Hepatocyte (in vitro differentiated cells): ENCODE data around the gene ZNF385D. TPM values are rescaled to one million over a fixed set of nuclear protein-coding genes. Genes with fewer than 3 reads are reported as not detected.

Source experiments
- DNase-seq: peaks from one replicate; pipeline ENCODE4 v3.0.0-alpha.2; 2016; ENCODE audit warnings: low spot score
- H2AFZ ChIP-seq: fragments of 200-600 bp; sonication (generic); 2 replicates; pipeline ENCODE4 v1.6.0; 2016; ENCODE audit warnings: antibody characterized with exemption, mild to moderate bottlenecking
- H3K27ac ChIP-seq: fragments of 200-600 bp; sonication (generic); 2 replicates; pipeline ENCODE4 v1.5.1; 2016; ENCODE audit warnings: mild to moderate bottlenecking
- H3K27me3 ChIP-seq: fragments of 200-600 bp; sonication (generic); 2 replicates; pipeline ENCODE4 v1.6.1; 2016
- H3K36me3 ChIP-seq: fragments of 200-600 bp; sonication (generic); replicated peaks from 2 replicates; pipeline ENCODE4 v1.5.1; 2016; ENCODE audit warnings: low read depth; ENCODE audit not compliant: insufficient read depth
- H3K4me1 ChIP-seq: fragments of 200-600 bp; sonication (generic); 2 replicates; pipeline ENCODE4 v1.5.1; 2016; ENCODE audit warnings: mild to moderate bottlenecking, moderate library complexity; ENCODE audit not compliant: insufficient read depth
- H3K4me2 ChIP-seq: fragments of 200-600 bp; sonication (generic); 2 replicates; pipeline ENCODE4 v1.6.0; 2016
- H3K4me3 ChIP-seq: fragments of 200-600 bp; sonication (generic); 2 replicates; pipeline ENCODE4 v1.5.1; 2016; ENCODE audit warnings: mild to moderate bottlenecking
- H3K79me2 ChIP-seq: fragments of 200-600 bp; sonication (generic); 2 replicates; pipeline ENCODE4 v1.6.0; 2017; ENCODE audit warnings: mild to moderate bottlenecking
- H3K9me2 ChIP-seq: fragments of 200-600 bp; sonication (generic); replicated peaks from 2 replicates; pipeline ENCODE4 v1.6.0; 2017; ENCODE audit warnings: mild to moderate bottlenecking; ENCODE audit not compliant: insufficient read depth
- H3K9me3 ChIP-seq: fragments of 200-600 bp; sonication (generic); 2 replicates; pipeline ENCODE4 v1.5.1; 2016; ENCODE audit warnings: low read depth, mild to moderate bottlenecking
- H4K20me1 ChIP-seq: fragments of 200-600 bp; sonication (generic); 2 replicates; pipeline ENCODE4 v1.6.0; 2016; ENCODE audit warnings: mild to moderate bottlenecking; ENCODE audit not compliant: insufficient read depth, poor library complexity, severe bottlenecking
- EZH2 ChIP-seq: fragments of 200-600 bp; sonication (generic); IDR thresholded peaks from 2 replicates; pipeline ENCODE4 v1.6.1; 2016; ENCODE audit warnings: antibody characterized with exemption, mild to moderate bottlenecking, borderline replicate concordance
- EZH2phosphoT487 ChIP-seq: fragments of 200-600 bp; sonication (generic); IDR thresholded peaks from one replicate; pipeline ENCODE4 v1.6.1; 2018; ENCODE audit warnings: antibody characterized with exemption, mild to moderate bottlenecking, low read depth, moderate library complexity; ENCODE audit not compliant: unreplicated experiment, severe bottlenecking
- WGBS: methylation state at CpG from one replicate; pipeline ENCODE4 v1.1.6; 2016; ENCODE audit warnings: low lambda C conversion rate; ENCODE audit errors: missing lambda C conversion rate; 5-methylcytosine and 5-hydroxymethylcytosine counted together
- polyA plus RNA-seq: library from polyadenylated mRNA; unstranded; fragments of >200 nt; fragmentation: Nextera tagmentation; extraction: Ambion mirVana; gene quantifications from 2 replicates; pipeline ENCODE4 v1.2.1, GENCODE V29; 2016
- total RNA-seq: library from RNA; depleted of rRNA; stranded (reverse); fragments of >200 nt; gene quantifications from 2 replicates; pipeline ENCODE4 v1.2.3, GENCODE V29; 2014
- TF ChIP-seq, protein P1 (sequence below): fragments of 200-600 bp; sonication (generic); IDR thresholded peaks from 2 replicates; pipeline ENCODE4 v1.5.1; 2016; ENCODE audit warnings: antibody characterized with exemption, mild to moderate bottlenecking; ENCODE audit not compliant: poor library complexity

ZNF385D gene
- total and polyA plus RNA-seq, 2 experiments from 2014 or later: 4.9 to 7.4 TPM

DNA sequence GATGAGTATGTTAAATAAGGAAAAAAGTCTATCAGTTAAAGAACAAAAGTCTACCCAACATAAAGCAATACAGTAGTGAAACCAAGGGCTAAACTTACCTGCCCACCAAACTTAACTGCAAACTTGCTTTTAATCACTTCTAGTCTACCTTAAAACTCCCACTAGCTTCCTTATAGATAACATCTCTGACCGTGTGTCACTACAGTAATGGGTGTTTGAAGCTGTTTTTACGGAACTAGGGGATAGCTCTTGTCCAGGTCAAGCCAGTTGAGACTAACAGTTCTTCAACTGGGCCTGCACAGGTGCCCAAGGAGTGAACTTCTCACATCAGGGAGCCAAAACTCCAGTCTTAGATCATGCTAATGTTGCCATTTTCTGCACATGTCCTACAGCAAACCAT, 132.3 kb downstream of the ZNF385D start:
- Histone ChIP-seq H3K36me3 (no peaks in the 10 kb centered on the region), H3K4me1 (peaks cover 13% of the 10 kb centered on the region), H4K20me1 (no peaks in the 10 kb centered on the region), H3K79me2 (no peaks in the 10 kb centered on the region), H3K9me2 (no peaks in the 10 kb centered on the region), H3K4me3 (no peak overlapping the region), H3K4me2 (no peak overlapping the region), H3K27me3 (no peaks in the 10 kb centered on the region), H2AFZ (no peak overlapping the region), H3K27ac (no peak overlapping the region), H3K9me3 (no peaks in the 10 kb centered on the region)
- no peak for DNase-seq
- WGBS: 49% methylated on average over 2 of the region's 2 CpGs
- TF ChIP-seq, protein P1, sequence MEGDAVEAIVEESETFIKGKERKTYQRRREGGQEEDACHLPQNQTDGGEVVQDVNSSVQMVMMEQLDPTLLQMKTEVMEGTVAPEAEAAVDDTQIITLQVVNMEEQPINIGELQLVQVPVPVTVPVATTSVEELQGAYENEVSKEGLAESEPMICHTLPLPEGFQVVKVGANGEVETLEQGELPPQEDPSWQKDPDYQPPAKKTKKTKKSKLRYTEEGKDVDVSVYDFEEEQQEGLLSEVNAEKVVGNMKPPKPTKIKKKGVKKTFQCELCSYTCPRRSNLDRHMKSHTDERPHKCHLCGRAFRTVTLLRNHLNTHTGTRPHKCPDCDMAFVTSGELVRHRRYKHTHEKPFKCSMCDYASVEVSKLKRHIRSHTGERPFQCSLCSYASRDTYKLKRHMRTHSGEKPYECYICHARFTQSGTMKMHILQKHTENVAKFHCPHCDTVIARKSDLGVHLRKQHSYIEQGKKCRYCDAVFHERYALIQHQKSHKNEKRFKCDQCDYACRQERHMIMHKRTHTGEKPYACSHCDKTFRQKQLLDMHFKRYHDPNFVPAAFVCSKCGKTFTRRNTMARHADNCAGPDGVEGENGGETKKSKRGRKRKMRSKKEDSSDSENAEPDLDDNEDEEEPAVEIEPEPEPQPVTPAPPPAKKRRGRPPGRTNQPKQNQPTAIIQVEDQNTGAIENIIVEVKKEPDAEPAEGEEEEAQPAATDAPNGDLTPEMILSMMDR: no peak
- TF ChIP-seq EZH2: no peak
- TF ChIP-seq EZH2phosphoT487: no peak

GRCh38 chr3:21613372-21614070, 137.5 kb downstream of the ZNF385D start:
- Histone ChIP-seq H3K4me2 (no peak overlapping the region), H2AFZ (no peak overlapping the region), H3K9me3 (no peaks in the 10 kb centered on the region), H3K27ac (no peak overlapping the region), H3K9me2 (no peaks in the 10 kb centered on the region), H3K79me2 (no peaks in the 10 kb centered on the region), H3K4me3 (no peak overlapping the region), H3K36me3 (no peaks in the 10 kb centered on the region), H3K27me3 (no peaks in the 10 kb centered on the region), H4K20me1 (no peaks in the 10 kb centered on the region), H3K4me1 (no peaks in the 10 kb centered on the region)
- DNase-seq: no peak
- TF ChIP-seq, protein P1: no peak
- no peak for TF ChIP-seq EZH2phosphoT487
- no peak for TF ChIP-seq EZH2
- WGBS: 85% methylated on average over 3 of the region's 3 CpGs

DNA sequence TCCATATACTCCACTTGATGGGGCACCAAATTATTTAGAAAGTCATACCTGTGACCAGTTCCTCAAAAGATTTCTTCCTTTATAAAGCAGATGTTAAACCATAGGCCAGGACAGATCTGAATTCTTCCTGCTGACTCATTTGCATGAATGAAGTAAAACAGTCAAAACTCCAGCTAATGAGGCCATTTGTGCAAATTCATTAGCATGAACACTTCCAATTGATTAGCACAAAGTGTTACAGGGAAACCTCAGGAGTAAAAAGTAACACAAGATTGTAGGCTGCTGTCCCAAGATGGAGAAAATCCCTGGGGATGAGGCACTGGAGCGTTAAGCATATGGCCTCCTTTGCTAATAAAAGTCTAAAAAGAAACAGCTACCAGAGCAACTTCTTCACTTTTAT, 149.8 kb downstream of the ZNF385D start:
- Histone ChIP-seq H3K4me1 (no peaks in the 10 kb centered on the region), H3K27ac (no peak overlapping the region), H3K79me2 (no peaks in the 10 kb centered on the region), H3K4me2 (no peak overlapping the region), H3K4me3 (no peak overlapping the region), H3K9me3 (no peaks in the 10 kb centered on the region), H3K9me2 (no peaks in the 10 kb centered on the region), H2AFZ (no peak overlapping the region), H3K36me3 (no peaks in the 10 kb centered on the region), H3K27me3 (no peaks in the 10 kb centered on the region), H4K20me1 (no peaks in the 10 kb centered on the region)
- DNase-seq: no peak
- TF ChIP-seq EZH2 (no peak), EZH2phosphoT487 (no peak)
- TF ChIP-seq, protein P1: no peak
- 94% methylated on average over 1 of the region's 1 CpG for WGBS
